H9 (cell line): ENCODE results near the gene SP110. TPM values are rescaled to one million over a fixed set of nuclear protein-coding genes. Genes with fewer than 3 reads are reported as not detected.
A peak's percentile ranks its signal among the peaks of the same experiment; 100 is the strongest.

Source experiments
- DNase-seq: peaks from one replicate; pipeline ENCODE4 v3.0.0-alpha.2; 2017
- H2AFZ ChIP-seq: one replicate; pipeline ENCODE4 v1.6.1; 2013; ENCODE audit warnings: mild to moderate bottlenecking, low read length, control low read depth, moderate library complexity
- H2AK5ac ChIP-seq: 2 replicates; pipeline ENCODE4 v1.6.1; 2013; ENCODE audit warnings: low read length, control low read depth, mixed read lengths; ENCODE audit not compliant: insufficient read length
- H2BK120ac ChIP-seq: one replicate; pipeline ENCODE4 v1.6.1; 2013; ENCODE audit warnings: low read depth, mild to moderate bottlenecking, low read length, control low read depth, inconsistent platforms; ENCODE audit not compliant: poor library complexity, severe bottlenecking
- H2BK12ac ChIP-seq: 2 replicates; pipeline ENCODE4 v1.6.1; 2013; ENCODE audit warnings: low read length, control low read depth, mixed read lengths, low read depth; ENCODE audit not compliant: insufficient read length
- H2BK15ac ChIP-seq: 2 replicates; pipeline ENCODE4 v1.6.1; 2013; ENCODE audit warnings: low read depth, low read length, control low read depth
- H2BK20ac ChIP-seq: one replicate; pipeline ENCODE4 v1.6.1; 2013; ENCODE audit warnings: low read depth, mild to moderate bottlenecking, low read length, control low read depth, inconsistent platforms; ENCODE audit not compliant: poor library complexity, severe bottlenecking
- H2BK5ac ChIP-seq: 2 replicates; pipeline ENCODE4 v1.6.1; 2013; ENCODE audit warnings: low read length, control low read depth, mixed read lengths; ENCODE audit not compliant: insufficient read length
- H3K14ac ChIP-seq: 2 replicates; pipeline ENCODE4 v1.6.1; 2013; ENCODE audit warnings: low read length, control low read depth; ENCODE audit not compliant: insufficient read depth
- H3K18ac ChIP-seq: 2 replicates; pipeline ENCODE4 v1.6.1; 2013; ENCODE audit warnings: low read depth, mild to moderate bottlenecking, mixed read lengths, low read length, control low read depth; ENCODE audit not compliant: insufficient read length
- H3K23ac ChIP-seq: 2 replicates; pipeline ENCODE4 v1.6.1; 2013; ENCODE audit warnings: low read length, control low read depth, mixed read lengths, low read depth; ENCODE audit not compliant: insufficient read length
- H3K23me2 ChIP-seq: 2 replicates; pipeline ENCODE4 v1.6.1; 2013; ENCODE audit warnings: low read depth, mild to moderate bottlenecking, mixed read lengths, low read length, control low read depth; ENCODE audit not compliant: insufficient read length, poor library complexity, severe bottlenecking
- H3K27ac ChIP-seq: 2 replicates; pipeline ENCODE4 v1.5.1; 2013; ENCODE audit warnings: low read length, control low read depth, mixed read lengths, low read depth; ENCODE audit not compliant: insufficient read length
- H3K27me3 ChIP-seq: 2 replicates; pipeline ENCODE4 v1.6.1; 2013; ENCODE audit warnings: low read length, control low read depth, inconsistent platforms; ENCODE audit not compliant: insufficient read depth
- H3K4ac ChIP-seq: 2 replicates; pipeline ENCODE4 v1.6.1; 2013; ENCODE audit warnings: low read depth, mild to moderate bottlenecking, control low read depth, inconsistent platforms, low read length, moderate library complexity
- H3K4me1 ChIP-seq: 2 replicates; pipeline ENCODE4 v1.6.1; 2013; ENCODE audit warnings: low read length, control low read depth, inconsistent platforms; ENCODE audit not compliant: insufficient read depth
- H3K4me2 ChIP-seq: 2 replicates; pipeline ENCODE4 v1.6.1; 2013; ENCODE audit warnings: low read length, control low read depth, mixed read lengths; ENCODE audit not compliant: insufficient read length, insufficient read depth
- H3K56ac ChIP-seq: 2 replicates; pipeline ENCODE4 v1.6.1; 2013; ENCODE audit warnings: low read depth, mild to moderate bottlenecking, mixed read lengths, low read length, control low read depth; ENCODE audit not compliant: insufficient read length
- H3K79me1 ChIP-seq: 2 replicates; pipeline ENCODE4 v1.6.1; 2013; ENCODE audit warnings: low read depth, mild to moderate bottlenecking, moderate library complexity, low read length, control low read depth, inconsistent platforms; ENCODE audit not compliant: insufficient read depth, poor library complexity, severe bottlenecking
- H3K79me2 ChIP-seq: 2 replicates; pipeline ENCODE4 v1.6.1; 2013; ENCODE audit warnings: low read length, control low read depth, inconsistent platforms; ENCODE audit not compliant: insufficient read depth
- H3K9ac ChIP-seq: 2 replicates; pipeline ENCODE4 v1.6.1; 2013; ENCODE audit warnings: low read length, control low read depth, mixed read lengths; ENCODE audit not compliant: insufficient read length; ENCODE audit errors: extremely low read depth
- H3K9me3 ChIP-seq: one replicate; pipeline ENCODE4 v1.6.1; 2013; ENCODE audit warnings: low read depth, low read length, inconsistent platforms; ENCODE audit not compliant: control insufficient read depth
- H3T11ph ChIP-seq: one replicate; pipeline ENCODE4 v1.6.1; 2013; ENCODE audit warnings: mild to moderate bottlenecking, low read length, control low read depth, inconsistent platforms
- H4K20me1 ChIP-seq: one replicate; pipeline ENCODE4 v1.6.1; 2013; ENCODE audit not compliant: control insufficient read depth, insufficient read length, insufficient read depth
- H4K5ac ChIP-seq: 2 replicates; pipeline ENCODE4 v1.6.1; 2013; ENCODE audit warnings: low read depth, mild to moderate bottlenecking, mixed read lengths, low read length, control low read depth; ENCODE audit not compliant: insufficient read length
- H4K8ac ChIP-seq: replicated peaks from 2 replicates; pipeline ENCODE4 v1.6.1; 2013; ENCODE audit warnings: low read length, control low read depth, mixed read lengths, low read depth; ENCODE audit not compliant: insufficient read length
- H4K91ac ChIP-seq: 2 replicates; pipeline ENCODE4 v1.6.1; 2013; ENCODE audit warnings: low read depth, mild to moderate bottlenecking, moderate library complexity, mixed read lengths, low read length, control low read depth; ENCODE audit not compliant: insufficient read length
- H3K27ac Mint-ChIP-seq, 3 experiments: 2 replicates in 2 of 3; 3 replicates in 1 of 3; pipeline ENCODE4 v1.8.0; 2020 to 2021; ENCODE audit warnings: mixed read lengths in 3 of 3, mild to moderate bottlenecking in 1 of 3, moderate library complexity in 1 of 3
- H3K27me3 Mint-ChIP-seq: 2 replicates; pipeline ENCODE4 v1.8.0; 2021; ENCODE audit warnings: low read depth, mild to moderate bottlenecking, moderate library complexity, mixed read lengths
- H3K36me3 Mint-ChIP-seq, 3 experiments: 2 replicates in 2 of 3; 3 replicates in 1 of 3; pipeline ENCODE4 v1.8.0; 2020 to 2021; ENCODE audit warnings: low read depth in 3 of 3, mixed read lengths in 3 of 3; ENCODE audit not compliant: insufficient read depth in 1 of 3
- H3K4me1 Mint-ChIP-seq, 2 experiments: 2 replicates each; pipeline ENCODE4 v1.8.0; 2020; ENCODE audit warnings: mixed read lengths in 2 of 2
- H3K4me3 Mint-ChIP-seq, 2 experiments: 2 replicates in 1 of 2; 3 replicates in 1 of 2; pipeline ENCODE4 v1.8.0; 2020 to 2021; ENCODE audit warnings: mild to moderate bottlenecking in 2 of 2, mixed read lengths in 2 of 2, moderate library complexity in 1 of 2
- H3K9me3 Mint-ChIP-seq, 2 experiments: 2 replicates in 1 of 2; 3 replicates in 1 of 2; pipeline ENCODE4 v1.8.0; 2020; ENCODE audit warnings: mild to moderate bottlenecking in 2 of 2, mixed read lengths in 2 of 2, moderate library complexity in 1 of 2
- WGBS: extraction: QIAGEN DNeasy Blood & Tissue Kit; methylation state at CpG from one replicate; pipeline ENCODE4 v1.1.7; 2013; ENCODE audit warnings: missing lambda C conversion rate, low lambda C conversion rate, mixed read lengths; ENCODE audit not compliant: insufficient read length; ENCODE audit errors: extremely low coverage; 5-methylcytosine and 5-hydroxymethylcytosine counted together
- total RNA-seq: library from RNA; stranded (reverse); gene quantifications from 2 replicates; pipeline ENCODE4 v1.2.1, GENCODE V29; 2021
- TF ChIP-seq, protein P1 (sequence below): fragments of 200-600 bp; sonication (generic); conservative IDR thresholded peaks from 3 replicates; pipeline ENCODE4 v1.8.0; 2021; ENCODE audit warnings: antibody characterized with exemption, mild to moderate bottlenecking

SP110 gene
- total RNA-seq, 1 experiment from 2014 or later: 3.7 TPM

- H3K9me3 Mint-ChIP-seq: peaks cover 5 to 11% of the 10 kb centered on the region in 2 experiments; a peak in 4 of 5 replicates
- Histone ChIP-seq H2BK5ac (no peak overlapping the region), H3K4me2 (no peak overlapping the region), H3T11ph (no peak overlapping the region), H4K91ac (no peak overlapping the region), H2BK20ac (no peak overlapping the region), H3K18ac (no peak overlapping the region), H3K79me1 (no peaks in the 10 kb centered on the region), H3K9me3 (no peaks in the 10 kb centered on the region), H3K4me1 (no peaks in the 10 kb centered on the region), H3K14ac (no peak overlapping the region), H3K27ac (no peak overlapping the region), H4K20me1 (no peaks in the 10 kb centered on the region), H3K4ac (no peak overlapping the region), H3K56ac (no peak overlapping the region), H2BK15ac (no peak overlapping the region), H2BK120ac (no peak overlapping the region), H2AFZ (no peak overlapping the region), H3K27me3 (no peaks in the 10 kb centered on the region), H2AK5ac (no peak overlapping the region), H2BK12ac (no peak overlapping the region), H3K79me2 (no peaks in the 10 kb centered on the region), H3K9ac (no peak overlapping the region), H3K23me2 (no peaks in the 10 kb centered on the region), H4K8ac (no peak overlapping the region), H4K5ac (no peak overlapping the region), H3K23ac (no peak overlapping the region)
- DNase-seq: no peak
- peak overlapping the region in 1 of 3 experiments; percentile 15; a peak in 1 of 7 replicates for H3K27ac Mint-ChIP-seq
- peaks cover 7 to 17% (median 7%) of the 10 kb centered on the region in 3 experiments; a peak in 6 of 7 replicates for H3K36me3 Mint-ChIP-seq
- no CpG with 5 or more reads among the region's 2 CpGs for WGBS
- no peaks in the 10 kb centered on the region for H3K4me1 Mint-ChIP-seq
- no peaks in the 10 kb centered on the region for H3K27me3 Mint-ChIP-seq
- TF ChIP-seq, protein P1, sequence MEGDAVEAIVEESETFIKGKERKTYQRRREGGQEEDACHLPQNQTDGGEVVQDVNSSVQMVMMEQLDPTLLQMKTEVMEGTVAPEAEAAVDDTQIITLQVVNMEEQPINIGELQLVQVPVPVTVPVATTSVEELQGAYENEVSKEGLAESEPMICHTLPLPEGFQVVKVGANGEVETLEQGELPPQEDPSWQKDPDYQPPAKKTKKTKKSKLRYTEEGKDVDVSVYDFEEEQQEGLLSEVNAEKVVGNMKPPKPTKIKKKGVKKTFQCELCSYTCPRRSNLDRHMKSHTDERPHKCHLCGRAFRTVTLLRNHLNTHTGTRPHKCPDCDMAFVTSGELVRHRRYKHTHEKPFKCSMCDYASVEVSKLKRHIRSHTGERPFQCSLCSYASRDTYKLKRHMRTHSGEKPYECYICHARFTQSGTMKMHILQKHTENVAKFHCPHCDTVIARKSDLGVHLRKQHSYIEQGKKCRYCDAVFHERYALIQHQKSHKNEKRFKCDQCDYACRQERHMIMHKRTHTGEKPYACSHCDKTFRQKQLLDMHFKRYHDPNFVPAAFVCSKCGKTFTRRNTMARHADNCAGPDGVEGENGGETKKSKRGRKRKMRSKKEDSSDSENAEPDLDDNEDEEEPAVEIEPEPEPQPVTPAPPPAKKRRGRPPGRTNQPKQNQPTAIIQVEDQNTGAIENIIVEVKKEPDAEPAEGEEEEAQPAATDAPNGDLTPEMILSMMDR: no peak
- no peak overlapping the region for H3K4me3 Mint-ChIP-seq
Observed at GRCh38 chr2:230153390-230153976, 66.3 kb downstream of the SP110 start.
